COLO668 (cell line): ENCODE data around the gene TCFL5.
A peak's percentile ranks its signal among the peaks of the same experiment; 100 is the strongest.

Experiments used
- DNase-seq: peaks from one replicate; lab custom pipeline; 2025; ENCODE audit not compliant: unreplicated experiment; lab: John Stamatoyannopoulos, UW

Gene TCFL5

GRCh38 chr20:62837790-62838127, 23.9 kb downstream of the TCFL5 start:
- no peak for DNase-seq

GRCh38 chr20:62836967-62837490, 24.6 kb downstream of the TCFL5 start:
- DNase-seq: no peak

GRCh38 chr20:62835931-62836861, 25.4 kb downstream of the TCFL5 start:
- no peak for DNase-seq

- DNase-seq: no peak
Measured at GRCh38 chr20:62834967-62835730, 26.5 kb downstream of the TCFL5 start.

GRCh38 chr20:62832951-62833391, 28.7 kb downstream of the TCFL5 start:
- DNase-seq: no peak

GRCh38 chr20:62832212-62832922, 29.3 kb downstream of the TCFL5 start:
- DNase-seq: peak; percentile 37

- DNase-seq: no peak
Measured at GRCh38 chr20:62831854-62832211, 29.8 kb downstream of the TCFL5 start.

DNA sequence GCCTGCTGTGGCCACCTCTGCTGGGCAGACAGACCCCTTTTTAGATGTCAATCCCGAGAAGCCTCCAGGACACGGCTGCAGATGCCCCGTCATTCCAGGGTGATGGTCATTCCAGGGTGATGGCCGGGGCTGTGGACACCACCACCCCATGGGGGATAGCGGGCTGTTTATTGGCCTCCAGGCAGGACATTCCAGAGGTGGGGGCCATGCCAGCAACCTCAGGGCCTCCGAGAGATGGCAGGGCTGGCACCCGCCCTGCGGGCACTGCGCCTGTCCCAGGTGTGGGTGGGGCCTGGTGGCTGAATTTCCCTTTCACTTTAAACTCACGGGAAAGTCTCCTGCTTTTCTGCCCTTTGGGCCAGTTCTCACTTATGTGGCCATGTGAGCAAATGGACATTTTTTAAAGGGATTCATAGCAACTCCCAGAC, 30.2 kb downstream of the TCFL5 start:
- no peak for DNase-seq

- no peak for DNase-seq
Measured at GRCh38 chr20:62830821-62831220, 30.8 kb downstream of the TCFL5 start.

- DNase-seq: no peak
Measured at GRCh38 chr20:62830251-62830650, 31.4 kb downstream of the TCFL5 start.

GRCh38 chr20:62829231-62830230, 32.1 kb downstream of the TCFL5 start:
- no peak for DNase-seq

GRCh38 chr20:62828511-62829230, 33.0 kb downstream of the TCFL5 start:
- no peak for DNase-seq

GRCh38 chr20:62828051-62828450, 33.6 kb downstream of the TCFL5 start:
- no peak for DNase-seq

DNA sequence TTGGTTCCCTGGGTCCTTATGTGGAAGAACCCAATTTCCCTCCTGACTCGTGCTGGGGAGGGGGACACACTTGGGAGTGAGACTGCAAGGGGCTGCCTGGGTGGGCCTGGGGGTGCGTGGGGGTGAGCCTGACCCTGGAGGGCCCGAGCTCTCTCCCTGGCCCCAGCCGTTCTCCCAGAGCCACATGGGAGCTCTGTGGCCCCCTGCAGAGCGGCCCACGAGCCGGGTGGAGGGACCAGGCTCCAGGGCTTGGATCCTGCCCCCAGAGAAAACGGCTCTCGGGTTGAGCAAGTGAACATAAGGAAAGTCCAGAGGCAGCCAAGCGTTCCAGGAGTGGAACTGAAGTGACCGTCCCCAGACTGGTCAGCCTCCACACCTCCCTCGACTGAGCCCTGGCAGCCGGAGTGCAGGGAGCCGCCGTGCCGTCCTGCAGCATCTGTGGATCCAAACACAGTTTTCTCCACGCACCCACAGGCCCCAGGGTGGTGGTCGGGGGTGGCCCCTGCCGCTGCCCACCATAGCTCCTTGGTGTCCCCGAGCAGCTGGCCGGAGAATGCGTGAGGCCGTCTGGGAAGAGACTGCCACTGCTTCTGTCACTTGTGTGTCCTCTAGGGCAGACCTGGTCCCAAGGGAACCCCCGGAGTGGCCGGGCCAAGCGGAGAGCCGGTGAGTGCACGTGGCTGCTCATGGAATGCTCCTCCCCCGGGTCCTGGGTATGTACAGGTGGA, 34.1 kb downstream of the TCFL5 start:
- DNase-seq: peak; percentile 13

GRCh38 chr20:62826646-62827310, 34.8 kb downstream of the TCFL5 start:
- no peak for DNase-seq

DNA sequence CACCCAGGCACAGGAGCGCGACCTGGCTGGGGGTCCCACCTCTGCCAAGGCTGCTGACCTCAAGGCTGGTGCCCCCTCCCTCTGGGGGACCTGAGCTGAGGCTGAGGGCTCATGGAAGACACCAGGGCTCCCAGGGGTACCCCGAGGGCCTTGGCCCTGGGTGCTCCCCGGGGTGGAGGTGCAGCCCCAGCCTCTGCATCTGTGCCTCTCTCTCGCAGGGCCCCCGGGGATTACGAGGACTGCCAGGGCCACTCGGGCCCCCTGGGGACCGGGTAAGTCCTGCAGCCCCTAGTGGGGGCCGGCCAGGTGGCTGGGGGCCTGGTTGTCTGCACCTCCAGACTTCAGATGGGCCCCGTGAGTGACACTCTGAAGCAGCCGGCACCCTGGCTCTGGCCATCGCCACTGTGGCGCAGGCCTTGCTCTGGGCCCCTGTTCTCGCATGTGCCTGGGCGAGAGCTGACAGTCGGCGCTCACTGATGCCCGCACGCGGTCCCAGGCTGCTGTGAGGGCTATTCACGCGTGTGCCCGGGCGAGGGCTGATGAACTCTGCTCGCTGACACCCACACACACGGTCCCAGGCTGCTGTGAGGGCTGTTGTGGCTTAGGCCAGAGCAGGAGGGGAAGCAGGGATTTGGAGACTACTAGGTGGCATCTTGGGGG, 35.5 kb downstream of the TCFL5 start:
- DNase-seq: no peak

DNA sequence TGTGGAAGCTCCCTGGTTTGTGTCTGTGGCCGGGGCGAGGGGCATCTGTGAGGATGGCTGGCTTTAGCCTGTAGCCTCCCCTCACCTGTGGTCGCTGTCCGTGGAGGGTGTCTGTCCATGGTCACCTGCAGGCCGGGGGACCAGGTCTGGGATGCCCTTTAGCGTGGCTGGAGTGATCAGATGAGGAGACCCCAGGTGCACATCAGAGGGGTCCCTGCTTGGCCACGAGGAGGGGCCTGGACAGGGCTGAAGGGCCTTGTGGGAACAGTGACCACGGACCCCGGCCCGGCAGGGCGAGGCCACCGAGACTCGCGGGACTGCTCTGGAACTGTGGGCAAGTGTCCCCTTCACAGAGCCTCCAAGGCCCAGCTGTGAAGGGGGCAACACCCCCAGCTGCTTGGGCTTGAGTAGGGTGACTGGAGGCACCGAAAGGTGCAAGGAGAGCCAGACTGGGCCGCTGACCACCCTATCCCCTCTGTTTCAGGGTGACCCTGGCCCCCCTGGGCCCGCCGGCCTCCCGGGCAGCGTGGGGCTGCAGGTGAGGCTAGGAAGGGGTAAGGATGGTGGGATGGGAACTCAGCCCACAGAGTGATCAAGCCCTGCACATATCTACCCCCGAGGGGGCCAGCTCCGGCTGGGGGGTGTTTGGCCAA, 36.2 kb downstream of the TCFL5 start:
- DNase-seq: no peak
